ENCODE measurements around the gene FGF11.

FGF11 gene

DNA sequence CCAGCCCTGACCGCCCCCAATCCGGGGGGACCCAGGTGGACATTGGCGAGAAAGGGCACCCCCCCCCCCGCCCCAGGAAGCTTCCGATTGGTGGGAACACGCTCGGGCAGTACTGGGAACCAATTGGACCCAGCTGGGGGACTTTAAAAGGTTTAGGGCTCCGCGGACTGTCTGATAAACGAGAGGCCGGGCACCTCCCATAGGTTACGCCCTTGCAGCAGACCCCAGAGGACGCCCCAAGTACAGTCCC, 35.7 kb upstream of the FGF11 start:
- peaks cover 7 to 16% of the 10 kb centered on the region in 2 donors for H3K4me1 ChIP-seq (ENCODE audit: control insufficient read depth in 1 of 2, insufficient read depth in 2 of 2, low read length in 2 of 2)
- no peaks in the 10 kb centered on the region for H3K27me3 ChIP-seq (ENCODE audit: low read depth, low read length)
- H3K27ac ChIP-seq (ENCODE audit: low read length) = peak overlapping the region; percentile 92
- peak overlapping the region; percentile 63 to 70 for H3K4me3 ChIP-seq (ENCODE audit: low read depth in 1 of 2, low read length in 2 of 2)
- H3K9me3 ChIP-seq (ENCODE audit: control insufficient read depth in 1 of 2, low read length in 2 of 2) = no peaks in the 10 kb centered on the region
- peaks cover 0 to 2% of the 10 kb centered on the region in 2 donors for H3K36me3 ChIP-seq (ENCODE audit: control insufficient read depth in 1 of 2, insufficient read depth in 2 of 2, low read length in 2 of 2)

- peaks cover 7 to 16% of the 10 kb centered on the region in 2 donors for H3K4me1 ChIP-seq (ENCODE audit: control insufficient read depth in 1 of 2, insufficient read depth in 2 of 2, low read length in 2 of 2)
- H3K27ac ChIP-seq (ENCODE audit: low read length) = peak within 1 kb of the TSS; percentile 92
- H3K9me3 ChIP-seq (ENCODE audit: control insufficient read depth in 1 of 2, low read length in 2 of 2) = no peaks in the 10 kb centered on the region
- H3K36me3 ChIP-seq (ENCODE audit: control insufficient read depth in 1 of 2, insufficient read depth in 2 of 2, low read length in 2 of 2) = peaks cover 0 to 7% of the 10 kb centered on the region in 2 donors
- H3K27me3 ChIP-seq (ENCODE audit: low read depth, low read length) = no peaks in the 10 kb centered on the region
- peak within 1 kb of the TSS; percentile 63 to 70 for H3K4me3 ChIP-seq (ENCODE audit: low read depth in 1 of 2, low read length in 2 of 2)
Observed at GRCh38 chr17:7403977-7404736, 35.2 kb upstream of the FGF11 start, which contains the start of gene TMEM256. TMEM256 (minus strand) TSS chr17:7404097; CDS start chr17:7404084, 13 bp downstream.

DNA sequence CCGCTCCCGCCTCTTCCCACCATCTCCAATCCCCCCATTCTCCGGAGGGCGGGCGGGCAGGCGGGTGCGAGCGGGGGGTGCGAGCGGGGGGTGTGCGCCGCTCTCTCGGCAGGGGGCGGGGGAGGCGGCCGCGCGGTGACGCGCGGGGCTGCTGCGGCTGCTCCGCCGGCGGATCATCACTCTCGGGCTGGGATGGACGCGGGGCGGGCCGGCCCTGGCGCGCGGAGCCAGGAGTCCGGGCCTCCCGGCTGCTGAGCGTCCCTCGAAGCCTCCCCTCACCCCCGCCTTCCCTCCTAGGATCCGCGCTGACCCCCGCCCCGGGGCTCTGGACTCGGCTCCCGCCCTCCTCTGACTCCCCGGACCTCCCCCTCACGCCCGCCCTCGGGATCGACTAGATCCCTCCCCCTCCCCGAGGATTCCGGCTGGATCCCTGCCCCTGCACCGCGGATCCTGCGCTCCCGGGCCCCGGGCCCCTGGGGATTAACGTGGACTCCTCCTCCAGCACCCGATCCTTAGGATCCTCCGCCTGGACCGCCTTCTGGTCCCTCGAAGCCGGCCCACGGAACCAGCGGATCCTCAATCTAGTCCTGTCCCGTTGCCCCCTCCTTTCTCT, 34.5 kb upstream of the FGF11 start:
- Histone ChIP-seq H3K9me3 (ENCODE audit: control insufficient read depth in 1 of 2, low read length in 2 of 2) (no peaks in the 10 kb centered on the region), H3K27ac (ENCODE audit: low read length) (no peak overlapping the region), H3K27me3 (ENCODE audit: low read depth, low read length) (no peaks in the 10 kb centered on the region), H3K36me3 (ENCODE audit: control insufficient read depth in 1 of 2, insufficient read depth in 2 of 2, low read length in 2 of 2) (peaks cover 6 to 11% of the 10 kb centered on the region in 2 donors), H3K4me3 (ENCODE audit: low read depth in 1 of 2, low read length in 2 of 2) (peak overlapping the region; percentile 62 to 64), H3K4me1 (ENCODE audit: control insufficient read depth in 1 of 2, insufficient read depth in 2 of 2, low read length in 2 of 2) (peaks cover 7 to 16% of the 10 kb centered on the region in 2 donors)

DNA sequence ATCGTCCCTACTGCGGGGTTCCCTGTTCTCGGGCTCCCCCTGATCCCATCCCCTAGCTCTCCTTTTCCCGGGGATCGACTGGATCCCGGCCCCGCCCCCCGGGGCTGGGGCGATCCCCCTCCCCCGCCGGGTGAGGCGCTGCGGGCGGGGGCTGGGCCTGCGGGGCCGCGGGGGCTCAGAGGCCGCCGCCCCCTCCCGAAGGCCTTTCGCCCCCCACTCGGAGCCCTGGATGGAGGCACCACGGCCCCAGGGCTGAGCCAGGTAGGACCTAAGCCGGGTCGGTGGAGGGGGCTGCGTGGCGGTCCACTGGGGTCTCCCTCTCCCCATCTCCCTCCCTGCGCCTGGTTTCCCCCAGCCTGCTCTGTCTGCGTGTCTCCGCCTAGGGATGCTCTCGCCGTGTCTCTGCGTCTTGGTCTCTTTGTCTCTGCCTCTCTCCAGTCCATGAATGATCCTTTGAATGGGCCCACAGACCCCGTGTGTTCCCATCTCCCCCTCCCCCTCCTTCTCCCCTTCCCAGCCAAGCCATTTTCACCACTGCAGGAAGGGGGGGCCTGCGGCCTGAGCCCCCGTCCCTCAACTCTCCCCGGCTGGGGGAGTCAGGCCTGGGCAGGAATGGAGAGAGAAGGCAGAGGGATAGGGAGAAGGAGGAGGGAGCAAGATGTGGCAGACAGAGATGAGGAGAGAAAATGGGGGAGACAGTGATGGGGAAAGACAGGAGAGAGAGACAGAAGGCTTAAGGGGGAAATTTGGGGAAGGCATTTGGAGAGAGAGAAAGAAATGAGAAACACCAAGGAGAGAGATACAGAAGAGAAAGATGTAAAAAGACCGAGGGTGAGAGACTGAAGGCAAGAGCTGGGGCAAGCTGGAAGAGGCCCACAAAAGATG, 33.7 kb upstream of the FGF11 start:
- Histone ChIP-seq H3K36me3 (ENCODE audit: control insufficient read depth in 1 of 2, insufficient read depth in 2 of 2, low read length in 2 of 2) (peaks cover 6 to 14% of the 10 kb centered on the region in 2 donors), H3K9me3 (ENCODE audit: control insufficient read depth in 1 of 2, low read length in 2 of 2) (no peaks in the 10 kb centered on the region), H3K27me3 (ENCODE audit: low read depth, low read length) (no peaks in the 10 kb centered on the region), H3K4me1 (ENCODE audit: control insufficient read depth in 1 of 2, insufficient read depth in 2 of 2, low read length in 2 of 2) (peaks cover 7 to 16% of the 10 kb centered on the region in 2 donors), H3K27ac (ENCODE audit: low read length) (peak overlapping the region; percentile 49), H3K4me3 (ENCODE audit: low read depth in 1 of 2, low read length in 2 of 2) (peak overlapping the region; percentile 62 to 64)

- Histone ChIP-seq H3K36me3 (ENCODE audit: control insufficient read depth in 1 of 2, insufficient read depth in 2 of 2, low read length in 2 of 2) (peaks cover 6 to 16% of the 10 kb centered on the region in 2 donors), H3K4me1 (ENCODE audit: control insufficient read depth in 1 of 2, insufficient read depth in 2 of 2, low read length in 2 of 2) (peaks cover 7 to 16% of the 10 kb centered on the region in 2 donors), H3K9me3 (ENCODE audit: control insufficient read depth in 1 of 2, low read length in 2 of 2) (no peaks in the 10 kb centered on the region), H3K4me3 (ENCODE audit: low read depth in 1 of 2, low read length in 2 of 2) (peak overlapping the region in 1 of 2 donors; percentile 64), H3K27me3 (ENCODE audit: low read depth, low read length) (no peaks in the 10 kb centered on the region), H3K27ac (ENCODE audit: low read length) (no peak overlapping the region)
Observed at GRCh38 chr17:7406235-7406825, 33.0 kb upstream of the FGF11 start.

- no peak overlapping the region for H3K27ac ChIP-seq (ENCODE audit: low read length)
- H3K27me3 ChIP-seq (ENCODE audit: low read depth, low read length) = no peaks in the 10 kb centered on the region
- no peaks in the 10 kb centered on the region for H3K9me3 ChIP-seq (ENCODE audit: control insufficient read depth in 1 of 2, low read length in 2 of 2)
- H3K36me3 ChIP-seq (ENCODE audit: control insufficient read depth in 1 of 2, insufficient read depth in 2 of 2, low read length in 2 of 2) = peaks cover 6 to 16% of the 10 kb centered on the region in 2 donors
- no peak overlapping the region for H3K4me3 ChIP-seq (ENCODE audit: low read depth in 1 of 2, low read length in 2 of 2)
- peaks cover 7 to 16% of the 10 kb centered on the region in 2 donors for H3K4me1 ChIP-seq (ENCODE audit: control insufficient read depth in 1 of 2, insufficient read depth in 2 of 2, low read length in 2 of 2)
Observed at GRCh38 chr17:7407082-7407481, 32.2 kb upstream of the FGF11 start.

GRCh38 chr17:7407485-7408251, 31.6 kb upstream of the FGF11 start, which contains the start of gene NLGN2:
NLGN2 (plus strand) TSS chr17:7407845; CDS start chr17:7408256, 411 bp downstream.
- Histone ChIP-seq H3K4me1 (ENCODE audit: control insufficient read depth in 1 of 2, insufficient read depth in 2 of 2, low read length in 2 of 2) (peaks cover 6 to 15% of the 10 kb centered on the region in 2 donors), H3K27me3 (ENCODE audit: low read depth, low read length) (no peaks in the 10 kb centered on the region), H3K27ac (ENCODE audit: low read length) (no peak within 1 kb of the TSS), H3K4me3 (ENCODE audit: low read depth in 1 of 2, low read length in 2 of 2) (no peak within 1 kb of the TSS), H3K36me3 (ENCODE audit: control insufficient read depth in 1 of 2, insufficient read depth in 2 of 2, low read length in 2 of 2) (peaks cover 6 to 16% of the 10 kb centered on the region in 2 donors), H3K9me3 (ENCODE audit: control insufficient read depth in 1 of 2, low read length in 2 of 2) (no peaks in the 10 kb centered on the region)

GRCh38 chr17:7408252-7408727, 31.0 kb upstream of the FGF11 start:
- Histone ChIP-seq H3K4me1 (ENCODE audit: control insufficient read depth in 1 of 2, insufficient read depth in 2 of 2, low read length in 2 of 2) (peaks cover 0 to 9% of the 10 kb centered on the region in 2 donors), H3K4me3 (ENCODE audit: low read depth in 1 of 2, low read length in 2 of 2) (no peak overlapping the region), H3K27me3 (ENCODE audit: low read depth, low read length) (no peaks in the 10 kb centered on the region), H3K9me3 (ENCODE audit: control insufficient read depth in 1 of 2, low read length in 2 of 2) (no peaks in the 10 kb centered on the region), H3K27ac (ENCODE audit: low read length) (no peak overlapping the region), H3K36me3 (ENCODE audit: control insufficient read depth in 1 of 2, insufficient read depth in 2 of 2, low read length in 2 of 2) (peaks cover 6 to 16% of the 10 kb centered on the region in 2 donors)

- peaks cover 6 to 16% of the 10 kb centered on the region in 2 donors for H3K36me3 ChIP-seq (ENCODE audit: control insufficient read depth in 1 of 2, insufficient read depth in 2 of 2, low read length in 2 of 2)
- peaks cover 0 to 9% of the 10 kb centered on the region in 2 donors for H3K4me1 ChIP-seq (ENCODE audit: control insufficient read depth in 1 of 2, insufficient read depth in 2 of 2, low read length in 2 of 2)
- H3K27me3 ChIP-seq (ENCODE audit: low read depth, low read length) = no peaks in the 10 kb centered on the region
- H3K27ac ChIP-seq (ENCODE audit: low read length) = no peak overlapping the region
- H3K9me3 ChIP-seq (ENCODE audit: control insufficient read depth in 1 of 2, low read length in 2 of 2) = no peaks in the 10 kb centered on the region
- no peak overlapping the region for H3K4me3 ChIP-seq (ENCODE audit: low read depth in 1 of 2, low read length in 2 of 2)
Observed at GRCh38 chr17:7408863-7409262, 30.4 kb upstream of the FGF11 start.

- no peaks in the 10 kb centered on the region for H3K27me3 ChIP-seq (ENCODE audit: low read depth, low read length)
- H3K27ac ChIP-seq (ENCODE audit: low read length) = no peak overlapping the region
- peaks cover 6 to 17% of the 10 kb centered on the region in 2 donors for H3K36me3 ChIP-seq (ENCODE audit: control insufficient read depth in 1 of 2, insufficient read depth in 2 of 2, low read length in 2 of 2)
- H3K9me3 ChIP-seq (ENCODE audit: control insufficient read depth in 1 of 2, low read length in 2 of 2) = no peaks in the 10 kb centered on the region
- H3K4me1 ChIP-seq (ENCODE audit: control insufficient read depth in 1 of 2, insufficient read depth in 2 of 2, low read length in 2 of 2) = peaks cover 0 to 9% of the 10 kb centered on the region in 2 donors
- no peak overlapping the region for H3K4me3 ChIP-seq (ENCODE audit: low read depth in 1 of 2, low read length in 2 of 2)
Observed at GRCh38 chr17:7409716-7410115, 29.6 kb upstream of the FGF11 start.
